ENCODE data around the gene GFM2. TPM values are rescaled to one million over a fixed set of nuclear protein-coding genes. Genes with fewer than 3 reads are reported as not detected.

Gene GFM2
- total and polyA plus RNA-seq, 2 of the 13 experiments (the other 11 are each of a cell fraction or from before 2014, with no cell fraction given), result 22.0 to 41.6 TPM

DNA sequence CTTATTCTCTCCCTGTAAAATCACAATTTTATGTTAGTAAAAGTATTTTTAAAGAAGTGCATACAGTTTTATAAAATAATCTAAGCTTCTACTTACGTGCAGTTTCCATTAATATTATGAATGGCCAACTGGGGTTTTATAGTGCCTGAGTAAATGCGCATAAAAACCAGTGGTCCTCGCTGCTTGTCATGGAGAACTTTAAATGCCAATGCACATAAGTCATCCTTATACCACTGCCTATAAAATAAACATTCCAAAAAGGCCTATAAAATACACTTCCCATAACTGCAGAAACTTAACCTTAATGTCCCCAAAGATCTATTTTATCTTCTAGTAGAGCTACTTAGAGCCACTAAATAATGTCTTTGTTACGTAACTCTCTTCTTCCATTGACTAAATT, 28.5 kb downstream of the GFM2 start:
- Histone ChIP-seq H3K9ac (ENCODE audit: insufficient read depth, low read depth, low read length) (no peak overlapping the region), H4K20me1 (ENCODE audit: insufficient read depth, low read length) (no peaks in the 10 kb centered on the region), H3K4me2 (ENCODE audit: low read depth, low read length) (no peak overlapping the region), H3K4me1 (ENCODE audit: insufficient read depth, low read length) (no peaks in the 10 kb centered on the region), H3K36me3 (replicated peaks in 1 of 2; ENCODE audit: control insufficient read depth in 1 of 2, insufficient read depth in 2 of 2, low read length in 2 of 2) (peaks cover 5 to 56% of the 10 kb centered on the region in 2 experiments), H3K27ac (ENCODE audit: extremely low read length, insufficient read depth, low read length) (no peak overlapping the region), H3K27me3 (ENCODE audit: control insufficient read depth in 1 of 2, insufficient read depth in 2 of 2, low read length in 2 of 2) (no peaks in the 10 kb centered on the region), H3K4me3 (replicated peaks in 1 of 3; ENCODE audit: insufficient read depth in 1 of 3, low read depth in 2 of 3, low read length in 3 of 3) (no peak overlapping the region), H2AFZ (ENCODE audit: low read length) (no peak overlapping the region), H3K9me3 (ENCODE audit: low read length) (no peaks in the 10 kb centered on the region), H3K79me2 (ENCODE audit: insufficient read depth, low read length) (no peaks in the 10 kb centered on the region)
- intact Hi-C loops (cut with micrococcal nuclease; ENCODE audit: unreplicated experiment), result no loop called here
- WGBS (ENCODE audit: low lambda C conversion rate), result 98% methylated on average over 4 of the region's 4 CpGs
- no peak for FAIRE-seq
- in situ Hi-C loops (cut with HindIII; ENCODE audit: extremely low pct_ligation_motif_present, low pct_unique_long_range_greater_than_20kb), result no loop called here
- no peak for ATAC-seq
- no peak for TF ChIP-seq KDM4B (CRISPR knock-in tag; IDR thresholded peaks at IDR 0.05)
- no peak for TF ChIP-seq CENPX (CRISPR knock-in tag; IDR thresholded peaks at IDR 0.05)
- TF ChIP-seq ZNF468 (CRISPR knock-in tag; IDR thresholded peaks at IDR 0.05), result no peak
- no peak for TF ChIP-seq ZNF207 (IDR thresholded peaks at IDR 0.05; ENCODE audit: borderline replicate concordance)
- TF ChIP-seq MAFG (CRISPR knock-in tag; IDR thresholded peaks at IDR 0.05), result no peak
- TF ChIP-seq GZF1 (CRISPR knock-in tag; IDR thresholded peaks at IDR 0.05), result no peak
- TF ChIP-seq, protein P1, sequence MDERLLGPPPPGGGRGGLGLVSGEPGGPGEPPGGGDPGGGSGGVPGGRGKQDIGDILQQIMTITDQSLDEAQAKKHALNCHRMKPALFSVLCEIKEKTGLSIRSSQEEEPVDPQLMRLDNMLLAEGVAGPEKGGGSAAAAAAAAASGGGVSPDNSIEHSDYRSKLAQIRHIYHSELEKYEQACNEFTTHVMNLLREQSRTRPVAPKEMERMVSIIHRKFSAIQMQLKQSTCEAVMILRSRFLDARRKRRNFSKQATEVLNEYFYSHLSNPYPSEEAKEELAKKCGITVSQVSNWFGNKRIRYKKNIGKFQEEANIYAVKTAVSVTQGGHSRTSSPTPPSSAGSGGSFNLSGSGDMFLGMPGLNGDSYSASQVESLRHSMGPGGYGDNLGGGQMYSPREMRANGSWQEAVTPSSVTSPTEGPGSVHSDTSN (CRISPR knock-in tag; IDR thresholded peaks at IDR 0.05), result no peak
- no peak for TF ChIP-seq RFX5 (IDR thresholded peaks at IDR 0.05; ENCODE audit: low read depth, low read length)
- no peak for TF ChIP-seq ZSCAN31 (CRISPR knock-in tag; IDR thresholded peaks at IDR 0.05; ENCODE audit: low read depth)
- TF ChIP-seq, protein P2, sequence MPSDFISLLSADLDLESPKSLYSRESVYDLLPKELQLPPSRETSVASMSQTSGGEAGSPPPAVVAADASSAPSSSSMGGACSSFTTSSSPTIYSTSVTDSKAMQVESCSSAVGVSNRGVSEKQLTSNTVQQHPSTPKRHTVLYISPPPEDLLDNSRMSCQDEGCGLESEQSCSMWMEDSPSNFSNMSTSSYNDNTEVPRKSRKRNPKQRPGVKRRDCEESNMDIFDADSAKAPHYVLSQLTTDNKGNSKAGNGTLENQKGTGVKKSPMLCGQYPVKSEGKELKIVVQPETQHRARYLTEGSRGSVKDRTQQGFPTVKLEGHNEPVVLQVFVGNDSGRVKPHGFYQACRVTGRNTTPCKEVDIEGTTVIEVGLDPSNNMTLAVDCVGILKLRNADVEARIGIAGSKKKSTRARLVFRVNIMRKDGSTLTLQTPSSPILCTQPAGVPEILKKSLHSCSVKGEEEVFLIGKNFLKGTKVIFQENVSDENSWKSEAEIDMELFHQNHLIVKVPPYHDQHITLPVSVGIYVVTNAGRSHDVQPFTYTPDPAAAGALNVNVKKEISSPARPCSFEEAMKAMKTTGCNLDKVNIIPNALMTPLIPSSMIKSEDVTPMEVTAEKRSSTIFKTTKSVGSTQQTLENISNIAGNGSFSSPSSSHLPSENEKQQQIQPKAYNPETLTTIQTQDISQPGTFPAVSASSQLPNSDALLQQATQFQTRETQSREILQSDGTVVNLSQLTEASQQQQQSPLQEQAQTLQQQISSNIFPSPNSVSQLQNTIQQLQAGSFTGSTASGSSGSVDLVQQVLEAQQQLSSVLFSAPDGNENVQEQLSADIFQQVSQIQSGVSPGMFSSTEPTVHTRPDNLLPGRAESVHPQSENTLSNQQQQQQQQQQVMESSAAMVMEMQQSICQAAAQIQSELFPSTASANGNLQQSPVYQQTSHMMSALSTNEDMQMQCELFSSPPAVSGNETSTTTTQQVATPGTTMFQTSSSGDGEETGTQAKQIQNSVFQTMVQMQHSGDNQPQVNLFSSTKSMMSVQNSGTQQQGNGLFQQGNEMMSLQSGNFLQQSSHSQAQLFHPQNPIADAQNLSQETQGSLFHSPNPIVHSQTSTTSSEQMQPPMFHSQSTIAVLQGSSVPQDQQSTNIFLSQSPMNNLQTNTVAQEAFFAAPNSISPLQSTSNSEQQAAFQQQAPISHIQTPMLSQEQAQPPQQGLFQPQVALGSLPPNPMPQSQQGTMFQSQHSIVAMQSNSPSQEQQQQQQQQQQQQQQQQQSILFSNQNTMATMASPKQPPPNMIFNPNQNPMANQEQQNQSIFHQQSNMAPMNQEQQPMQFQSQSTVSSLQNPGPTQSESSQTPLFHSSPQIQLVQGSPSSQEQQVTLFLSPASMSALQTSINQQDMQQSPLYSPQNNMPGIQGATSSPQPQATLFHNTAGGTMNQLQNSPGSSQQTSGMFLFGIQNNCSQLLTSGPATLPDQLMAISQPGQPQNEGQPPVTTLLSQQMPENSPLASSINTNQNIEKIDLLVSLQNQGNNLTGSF (CRISPR knock-in tag; IDR thresholded peaks at IDR 0.05), result no peak
- no peak for TF ChIP-seq MTF1 (CRISPR knock-in tag; IDR thresholded peaks at IDR 0.05)
- no TSS peak for BruUV-seq (replicated peaks)
- DNase-seq (ENCODE audit: low spot score), result no peak
- ChIA-PET POLR2A (no interaction called here), CTCF (ENCODE audit: low intra/inter-chr PET ratio, low total read pairs) (no interaction called here)
